ENCODE data around the gene ATP5MG.
"Not testable (repeated sequence)": the region's sequence is repeated elsewhere in the genome, so short reads cannot be mapped to it uniquely, and the experiment has no call there.

The ATP5MG gene

GRCh38 chr11:118410055-118410745 lies 8.8 kb downstream of the ATP5MG start:
- DNase-seq (ENCODE audit: low read depth), result no peak

- no peak for DNase-seq (ENCODE audit: low read depth)
Measured at GRCh38 chr11:118411530-118411929, 10.1 kb downstream of the ATP5MG start.

GRCh38 chr11:118412921-118413320 lies 11.5 kb downstream of the ATP5MG start:
- DNase-seq (ENCODE audit: low read depth), result no peak

GRCh38 chr11:118415062-118415738 lies 13.8 kb downstream of the ATP5MG start:
- no peak for DNase-seq (ENCODE audit: low read depth)

GRCh38 chr11:118415739-118416068 lies 14.3 kb downstream of the ATP5MG start:
- no peak for DNase-seq (ENCODE audit: low read depth)

GRCh38 chr11:118416900-118417299 lies 15.5 kb downstream of the ATP5MG start:
- not testable (repeated sequence) for DNase-seq (ENCODE audit: low read depth)

- DNase-seq (ENCODE audit: low read depth), result no peak
Measured at GRCh38 chr11:118417801-118418200, 16.4 kb downstream of the ATP5MG start.

GRCh38 chr11:118418766-118419165 lies 17.4 kb downstream of the ATP5MG start:
- no peak for DNase-seq (ENCODE audit: low read depth)

GRCh38 chr11:118427707-118428106 lies 26.3 kb downstream of the ATP5MG start:
- DNase-seq (ENCODE audit: low read depth), result no peak

- no peak for DNase-seq (ENCODE audit: low read depth)
Measured at GRCh38 chr11:118430956-118431355, 29.6 kb downstream of the ATP5MG start.

- DNase-seq (ENCODE audit: low read depth), result no peak
Measured at GRCh38 chr11:118434123-118434552, 32.7 kb downstream of the ATP5MG start.

GRCh38 chr11:118434553-118435289 lies 33.3 kb downstream of the ATP5MG start:
- DNase-seq (ENCODE audit: low read depth), result peak; percentile 13

- peak; percentile 40 for DNase-seq (ENCODE audit: low read depth)
Measured at GRCh38 chr11:118435290-118435892, 34.0 kb downstream of the ATP5MG start.

- DNase-seq (ENCODE audit: low read depth), result peak; percentile 92
Measured at GRCh38 chr11:118435893-118436624, 34.7 kb downstream of the ATP5MG start, which contains the start of gene KMT2A. Gene KMT2A (plus strand): TSS chr11:118436492. CDS start chr11:118436513, 21 bp downstream.

GRCh38 chr11:118436639-118437207 lies 35.3 kb downstream of the ATP5MG start:
- no peak for DNase-seq (ENCODE audit: low read depth)

GRCh38 chr11:118437208-118438125 lies 36.1 kb downstream of the ATP5MG start:
- DNase-seq (ENCODE audit: low read depth), result peak; percentile 27

GRCh38 chr11:118438314-118438931 lies 37.0 kb downstream of the ATP5MG start:
- DNase-seq (ENCODE audit: low read depth), result peak; percentile 8

GRCh38 chr11:118439646-118440045 lies 38.2 kb downstream of the ATP5MG start:
- DNase-seq (ENCODE audit: low read depth), result no peak

- DNase-seq (ENCODE audit: low read depth), result no peak
Measured at GRCh38 chr11:118441770-118442275, 40.4 kb downstream of the ATP5MG start.

GRCh38 chr11:118442301-118442700 lies 40.9 kb downstream of the ATP5MG start:
- no peak for DNase-seq (ENCODE audit: low read depth)

Data from activated T-cell treated with anti-CD3 and anti-CD28 coated beads for 1 hour (primary cell).